OCI-LY1 (cell line): ENCODE data around the gene FBXO47.
"Not testable (repeated sequence)": the region's sequence is repeated elsewhere in the genome, so short reads cannot be mapped to it uniquely, and the experiment has no call there.

Source experiments
- H2AFZ ChIP-seq: fragments of 200-600 bp; sonication (generic), shearing (Covaris generic); 2 replicates; pipeline ENCODE4 v1.6.0; 2014; ENCODE audit warnings: antibody characterized with exemption, mild to moderate bottlenecking, low read length
- H3F3A ChIP-seq: fragments of 200-600 bp; sonication (generic), shearing (Covaris generic); 2 replicates; pipeline ENCODE4 v1.6.0; 2014; ENCODE audit warnings: mild to moderate bottlenecking, antibody characterized with exemption, low read length, moderate library complexity; ENCODE audit not compliant: insufficient read depth
- H3K27ac ChIP-seq: fragments of 200-600 bp; sonication (generic); 2 replicates; pipeline ENCODE4 v1.5.1; 2014; ENCODE audit warnings: low read length, mixed run types, mild to moderate bottlenecking, low read depth; ENCODE audit not compliant: poor library complexity, severe bottlenecking
- H3K27me3 ChIP-seq: fragments of 200-600 bp; sonication (generic); 2 replicates; pipeline ENCODE4 v1.6.0; 2014; ENCODE audit warnings: antibody characterized with exemption, mild to moderate bottlenecking, low read length, moderate library complexity; ENCODE audit not compliant: insufficient read depth
- H3K36me3 ChIP-seq: fragments of 200-600 bp; sonication (generic); 2 replicates; pipeline ENCODE4 v1.6.1; 2014; ENCODE audit warnings: mild to moderate bottlenecking, antibody characterized with exemption, low read length, moderate library complexity, mixed read lengths; ENCODE audit not compliant: insufficient read depth
- H3K4me1 ChIP-seq: fragments of 200-600 bp; sonication (generic); 2 replicates; pipeline ENCODE4 v1.5.1; 2014; ENCODE audit warnings: mild to moderate bottlenecking, low read length, moderate library complexity; ENCODE audit not compliant: insufficient read depth, severe bottlenecking
- H3K4me2 ChIP-seq: fragments of 200-600 bp; sonication (generic), shearing (Covaris generic); 2 replicates; pipeline ENCODE4 v1.6.1; 2014; ENCODE audit warnings: low read length
- H3K4me3 ChIP-seq: fragments of 200-600 bp; sonication (generic); 2 replicates; pipeline ENCODE4 v1.5.1; 2014; ENCODE audit warnings: low read length, low read depth, mild to moderate bottlenecking, mixed read lengths; ENCODE audit not compliant: poor library complexity, severe bottlenecking
- H3K79me2 ChIP-seq: fragments of 200-600 bp; shearing (Covaris generic); 2 replicates; pipeline ENCODE4 v1.6.1; 2016; ENCODE audit warnings: mixed run types, low read length, mixed read lengths; ENCODE audit not compliant: insufficient read depth
- H3K9ac ChIP-seq: fragments of 200-600 bp; sonication (generic), shearing (Covaris generic); 2 replicates; pipeline ENCODE4 v1.6.1; 2014; ENCODE audit warnings: mild to moderate bottlenecking, low read length, mixed read lengths
- H3K9me2 ChIP-seq: fragments of 200-600 bp; sonication (generic), shearing (Covaris generic); 2 replicates; pipeline ENCODE4 v1.6.1; 2014; ENCODE audit warnings: low read depth, mild to moderate bottlenecking, low read length, mixed read lengths
- H3K9me3 ChIP-seq: fragments of 200-600 bp; shearing (Covaris generic); 2 replicates; pipeline ENCODE4 v1.6.1; 2014; ENCODE audit warnings: low read length, mixed read lengths
- H4K20me1 ChIP-seq: fragments of 200-600 bp; sonication (generic), shearing (Covaris generic); 2 replicates; pipeline ENCODE4 v1.6.0; 2016; ENCODE audit warnings: mild to moderate bottlenecking, low read length; ENCODE audit not compliant: insufficient read depth
- EZH2 ChIP-seq: fragments of 200-600 bp; sonication (generic), shearing (Covaris generic); IDR thresholded peaks from 2 replicates; pipeline ENCODE4 v1.8.0; 2017; ENCODE audit warnings: borderline replicate concordance, mixed run types, mild to moderate bottlenecking, antibody characterized with exemption, low read length, moderate library complexity, mixed read lengths
- TF ChIP-seq, protein P1 (sequence below): fragments of 200-600 bp; sonication (generic), shearing (Covaris generic); IDR thresholded peaks from 2 replicates; pipeline ENCODE4 v1.5.1; 2017; ENCODE audit warnings: mild to moderate bottlenecking, antibody characterized with exemption, low read length, moderate library complexity, mixed read lengths

FBXO47 gene

GRCh38 chr17:38912221-38912813, 54.9 kb downstream of the FBXO47 start:
- Histone ChIP-seq H3K4me1 (peaks cover 18% of the 10 kb centered on the region), H3K79me2 (no peaks in the 10 kb centered on the region), H3K27me3 (no peaks in the 10 kb centered on the region), H3K27ac (no peak overlapping the region), H3K9me2 (no peaks in the 10 kb centered on the region), H3K9me3 (no peaks in the 10 kb centered on the region), H3K36me3 (peaks cover 38% of the 10 kb centered on the region), H3F3A (no peaks in the 10 kb centered on the region), H4K20me1 (no peaks in the 10 kb centered on the region), H3K4me3 (no peak overlapping the region), H3K9ac (no peak overlapping the region), H3K4me2 (no peak overlapping the region), H2AFZ (no peak overlapping the region)
- TF ChIP-seq, protein P1, sequence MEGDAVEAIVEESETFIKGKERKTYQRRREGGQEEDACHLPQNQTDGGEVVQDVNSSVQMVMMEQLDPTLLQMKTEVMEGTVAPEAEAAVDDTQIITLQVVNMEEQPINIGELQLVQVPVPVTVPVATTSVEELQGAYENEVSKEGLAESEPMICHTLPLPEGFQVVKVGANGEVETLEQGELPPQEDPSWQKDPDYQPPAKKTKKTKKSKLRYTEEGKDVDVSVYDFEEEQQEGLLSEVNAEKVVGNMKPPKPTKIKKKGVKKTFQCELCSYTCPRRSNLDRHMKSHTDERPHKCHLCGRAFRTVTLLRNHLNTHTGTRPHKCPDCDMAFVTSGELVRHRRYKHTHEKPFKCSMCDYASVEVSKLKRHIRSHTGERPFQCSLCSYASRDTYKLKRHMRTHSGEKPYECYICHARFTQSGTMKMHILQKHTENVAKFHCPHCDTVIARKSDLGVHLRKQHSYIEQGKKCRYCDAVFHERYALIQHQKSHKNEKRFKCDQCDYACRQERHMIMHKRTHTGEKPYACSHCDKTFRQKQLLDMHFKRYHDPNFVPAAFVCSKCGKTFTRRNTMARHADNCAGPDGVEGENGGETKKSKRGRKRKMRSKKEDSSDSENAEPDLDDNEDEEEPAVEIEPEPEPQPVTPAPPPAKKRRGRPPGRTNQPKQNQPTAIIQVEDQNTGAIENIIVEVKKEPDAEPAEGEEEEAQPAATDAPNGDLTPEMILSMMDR = no peak
- TF ChIP-seq EZH2 = no peak

GRCh38 chr17:38911731-38912081, 55.5 kb downstream of the FBXO47 start:
- H3K4me2 ChIP-seq, H4K20me1 ChIP-seq, H3F3A ChIP-seq, H3K9me2 ChIP-seq, H3K79me2 ChIP-seq, H2AFZ ChIP-seq, H3K4me3 ChIP-seq, H3K9me3 ChIP-seq, H3K27ac ChIP-seq, H3K9ac ChIP-seq, H3K27me3 ChIP-seq: not testable (repeated sequence)
- Histone ChIP-seq H3K4me1 (peaks cover 24% of the 10 kb centered on the region), H3K36me3 (peaks cover 34% of the 10 kb centered on the region)

DNA sequence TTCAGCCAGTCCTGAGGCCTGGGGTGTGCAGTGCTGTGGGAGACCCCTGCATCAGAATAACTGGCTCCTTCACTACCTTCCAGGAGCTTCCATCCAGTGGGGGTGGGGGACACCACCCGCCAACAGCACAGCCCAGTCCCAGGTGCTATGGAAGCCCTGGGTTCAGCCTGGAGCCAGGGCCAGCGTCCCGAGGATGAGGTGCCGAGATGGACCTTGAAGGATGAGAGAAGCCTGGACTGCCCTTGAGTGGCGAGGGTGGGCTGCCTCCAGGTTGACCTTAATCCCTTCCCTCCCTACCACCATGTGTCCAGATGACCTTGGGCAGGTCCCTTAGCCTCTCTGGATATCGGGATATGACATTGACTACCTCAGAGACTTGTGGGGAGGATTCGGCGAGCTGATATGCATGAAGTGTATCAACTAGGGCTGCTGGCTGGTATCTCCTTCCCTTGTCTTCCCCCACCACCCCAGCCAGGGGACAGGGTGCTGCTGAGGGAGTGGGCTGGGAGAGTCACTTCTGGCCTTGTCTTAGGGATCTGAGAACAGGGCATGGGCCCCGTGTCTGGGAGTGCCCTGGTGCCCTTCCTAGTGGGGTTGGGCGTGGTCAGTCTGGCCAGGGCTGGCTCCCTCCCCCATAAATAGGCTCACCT, 56.0 kb downstream of the FBXO47 start:
- no peak overlapping the region for H2AFZ ChIP-seq
- H3K9me2 ChIP-seq = no peaks in the 10 kb centered on the region
- H3K4me3 ChIP-seq = no peak overlapping the region
- no peaks in the 10 kb centered on the region for H3F3A ChIP-seq
- H3K79me2 ChIP-seq = no peaks in the 10 kb centered on the region
- H3K27ac ChIP-seq = no peak overlapping the region
- no peak for TF ChIP-seq EZH2
- TF ChIP-seq, protein P1 = no peak
- H3K9ac ChIP-seq = no peak overlapping the region
- H3K27me3 ChIP-seq = no peaks in the 10 kb centered on the region
- no peaks in the 10 kb centered on the region for H4K20me1 ChIP-seq
- peaks cover 28% of the 10 kb centered on the region for H3K4me1 ChIP-seq
- no peaks in the 10 kb centered on the region for H3K9me3 ChIP-seq
- no peak overlapping the region for H3K4me2 ChIP-seq
- peaks cover 34% of the 10 kb centered on the region for H3K36me3 ChIP-seq

GRCh38 chr17:38910325-38910724, 56.9 kb downstream of the FBXO47 start:
- no peaks in the 10 kb centered on the region for H3F3A ChIP-seq
- no peak overlapping the region for H2AFZ ChIP-seq
- H3K27ac ChIP-seq = no peak overlapping the region
- H3K4me1 ChIP-seq = peaks cover 37% of the 10 kb centered on the region
- no peak for TF ChIP-seq EZH2
- TF ChIP-seq, protein P1 = no peak
- H3K79me2 ChIP-seq = no peaks in the 10 kb centered on the region
- H3K9me2 ChIP-seq = no peaks in the 10 kb centered on the region
- peaks cover 27% of the 10 kb centered on the region for H3K36me3 ChIP-seq
- H3K4me2 ChIP-seq = no peak overlapping the region
- no peak overlapping the region for H3K9ac ChIP-seq
- no peak overlapping the region for H3K4me3 ChIP-seq
- H3K27me3 ChIP-seq = no peaks in the 10 kb centered on the region
- H3K9me3 ChIP-seq = no peaks in the 10 kb centered on the region
- no peaks in the 10 kb centered on the region for H4K20me1 ChIP-seq
